A549 (cell line): ENCODE results near the gene RFLNA. TPM values are rescaled to one million over a fixed set of nuclear protein-coding genes. Genes with fewer than 3 reads are reported as not detected.

Experiments used
- ATAC-seq, 2 experiments: fragments of 200-7000 bp in 1 of 2; fragments of >200 bp in 1 of 2; cut with Nextera tagmentation in 1 of 2; cut with Tn5 transposase in 1 of 2; 3 replicates each; pipeline versions ENCODE4 v1.8.0 to v1.9.1; 2018 to 2020; ENCODE audit warnings: mild to moderate bottlenecking in 1 of 2, moderate library complexity in 1 of 2
- CTCF ChIA-PET: fragments of 300-600 bp; sonication (Branson Sonifier 250); formaldehyde crosslinking; extraction: SDS; loops from one replicate; lab custom pipeline; 2021; ENCODE audit warnings: antibody characterized with exemption, inconsistent platforms; lab: Yijun Ruan, JAX
- POLR2A ChIA-PET: fragments of 350-600 bp; formaldehyde crosslinking; extraction: SDS; loops from one replicate; lab custom pipeline; 2021; ENCODE audit warnings: antibody characterized with exemption, inconsistent platforms; lab: Yijun Ruan, JAX
- DNase-seq, 2 experiments: peaks; one replicate each; pipeline versions ENCODE4 v3.0.0 to v3.0.0-alpha.2; 2011 to 2016; ENCODE audit warnings: low read depth in 1 of 2, low spot score in 1 of 2
- FAIRE-seq: peaks from 2 replicates; lab custom pipeline; 2011; peaks lifted over from hg19 to GRCh38; lab: Jason Lieb, UNC
- H3K27ac ChIP-seq, 2 experiments: fragments of >200 bp; sonication (Bioruptor Twin); formaldehyde crosslinking; 3 replicates each; pipeline ENCODE4 v1.5.1; 2016 to 2017
- H3K4me1 ChIP-seq: fragments of >200 bp; sonication (Bioruptor Twin); formaldehyde crosslinking; 3 replicates; pipeline ENCODE4 v1.6.1; 2016
- H3K4me2 ChIP-seq: fragments of >200 bp; sonication (Bioruptor Twin); formaldehyde crosslinking; 3 replicates; pipeline ENCODE4 v1.6.1; 2016
- H3K4me3 ChIP-seq: fragments of >200 bp; sonication (Bioruptor Twin); formaldehyde crosslinking; 3 replicates; pipeline ENCODE4 v1.5.1; 2016
- H3K9me3 ChIP-seq: fragments of >200 bp; sonication (Bioruptor Twin); formaldehyde crosslinking; 3 replicates; pipeline ENCODE4 v1.6.1; 2016
- ATOH8 ChIP-seq: fragments of 250-450 bp; sonication (Bioruptor Pico); IDR thresholded peaks from 2 replicates; pipeline ENCODE4 v1.5.0; 2020; ENCODE audit warnings: low read depth, mild to moderate bottlenecking, moderate library complexity
- BCL3 ChIP-seq: fragments of >200 bp; sonication (Bioruptor Twin); formaldehyde crosslinking; IDR thresholded peaks from 3 replicates; pipeline ENCODE4 v1.6.1; 2016
- CBX2 ChIP-seq: fragments of 200-600 bp; sonication (generic); IDR thresholded peaks from 2 replicates; pipeline ENCODE4 v1.6.1; 2016; ENCODE audit warnings: low read depth, mild to moderate bottlenecking, borderline replicate concordance
- CBX8 ChIP-seq: fragments of 200-600 bp; sonication (generic); IDR thresholded peaks from 2 replicates; pipeline ENCODE4 v1.6.1; 2016
- CHD2 ChIP-seq: fragments of 150-350 bp; IDR thresholded peaks from 2 replicates; pipeline ENCODE4 v1.6.1; 2014; ENCODE audit warnings: low read length; ENCODE audit not compliant: partially characterized antibody
- CHD4 ChIP-seq: fragments of 200-600 bp; sonication (generic); IDR thresholded peaks from 2 replicates; pipeline ENCODE4 v1.6.1; 2016; ENCODE audit warnings: antibody characterized with exemption, mild to moderate bottlenecking, borderline replicate concordance
- CTCF ChIP-seq: fragments of >200 bp; sonication (Bioruptor Twin); formaldehyde crosslinking; IDR thresholded peaks from 3 replicates; pipeline ENCODE4 v1.5.1; 2016
- HDAC2 ChIP-seq: fragments of 200-600 bp; sonication (generic); IDR thresholded peaks from 2 replicates; pipeline ENCODE4 v1.6.1; 2016
- HES2 ChIP-seq: fragments of >200 bp; sonication (Bioruptor Twin); formaldehyde crosslinking; IDR thresholded peaks from 2 replicates; pipeline ENCODE4 v1.6.1; 2016
- HMGXB4 ChIP-seq: fragments of 250-450 bp; sonication (Bioruptor Pico); IDR thresholded peaks from 2 replicates; pipeline ENCODE4 v1.5.0; 2021; ENCODE audit warnings: mild to moderate bottlenecking, moderate library complexity, borderline replicate concordance
- HOXB5 ChIP-seq: fragments of 250-450 bp; sonication (Bioruptor Pico); IDR thresholded peaks from 2 replicates; pipeline ENCODE4 v1.5.0; 2020; ENCODE audit warnings: mild to moderate bottlenecking, moderate library complexity
- KDM1A ChIP-seq: fragments of 200-600 bp; sonication (generic); IDR thresholded peaks from 2 replicates; pipeline ENCODE4 v1.6.1; 2016; ENCODE audit warnings: low read depth, mild to moderate bottlenecking
- MAFK ChIP-seq: fragments of 450-650 bp; IDR thresholded peaks from 2 replicates; pipeline ENCODE4 v1.6.1; 2014; ENCODE audit not compliant: partially characterized antibody
- NR3C1 ChIP-seq: fragments of >200 bp; sonication (Bioruptor Twin); formaldehyde crosslinking; IDR thresholded peaks from 3 replicates; pipeline ENCODE4 v1.6.1; 2017
- POLR2AphosphoS2 ChIP-seq: conservative IDR thresholded peaks from 2 replicates; pipeline ENCODE4 v1.6.1; 2012; ENCODE audit warnings: low read length, improper control_type of control experiment, inconsistent platforms
- RAD21 ChIP-seq, 2 experiments: fragments of >200 bp in 1 of 2; sonication (Bioruptor Twin) in 1 of 2; formaldehyde crosslinking in 1 of 2; IDR thresholded peaks in 1 of 2; conservative IDR thresholded peaks in 1 of 2; 2 replicates in 1 of 2; 3 replicates in 1 of 2; pipeline ENCODE4 v1.6.1; 2012 to 2018; ENCODE audit warnings: inconsistent platforms in 1 of 2
- RARB ChIP-seq: fragments of 250-450 bp; sonication (Bioruptor Pico); IDR thresholded peaks from 2 replicates; pipeline ENCODE4 v1.8.0; 2021; ENCODE audit warnings: mild to moderate bottlenecking, moderate library complexity
- RNF2 ChIP-seq: fragments of 200-600 bp; sonication (generic); IDR thresholded peaks from 2 replicates; pipeline ENCODE4 v1.6.1; 2016; ENCODE audit warnings: low read depth, mild to moderate bottlenecking, antibody characterized with exemption, moderate library complexity, borderline replicate concordance
- SREBF2 ChIP-seq: fragments of 450-650 bp; IDR thresholded peaks from 2 replicates; pipeline ENCODE4 v1.6.1; 2014; ENCODE audit warnings: mild to moderate bottlenecking, moderate library complexity
- TFCP2L1 ChIP-seq: fragments of 250-450 bp; sonication (Bioruptor Pico); IDR thresholded peaks from 2 replicates; pipeline ENCODE4 v1.5.0; 2021; ENCODE audit warnings: mild to moderate bottlenecking
- ZC3H11A ChIP-seq: fragments of 450-650 bp; IDR thresholded peaks from 2 replicates; pipeline ENCODE4 v1.6.1; 2014; ENCODE audit warnings: antibody characterized with exemption, mild to moderate bottlenecking
- ZFP36 ChIP-seq: fragments of 450-650 bp; IDR thresholded peaks from 2 replicates; pipeline ENCODE4 v1.6.1; 2014; ENCODE audit warnings: borderline replicate concordance; ENCODE audit not compliant: partially characterized antibody
- ZNF302 ChIP-seq: fragments of 250-450 bp; sonication (Bioruptor Pico); IDR thresholded peaks from 2 replicates; pipeline ENCODE4 v1.9.0; 2021; ENCODE audit warnings: inconsistent platforms, mild to moderate bottlenecking, moderate library complexity
- WGBS: methylation state at CpG from one replicate; pipeline ENCODE4 v1.1.6; 2017; ENCODE audit errors: missing lambda C conversion rate; 5-methylcytosine and 5-hydroxymethylcytosine counted together
- polyA plus RNA-seq, 4 experiments: library from polyadenylated mRNA; depleted of rRNA in 3 of 4; stranded (reverse); fragments of >200 nt; fragmentation: RNase III in 1 of 4; extraction: RNeasy Plus Mini Kit Qiagen cat#74134 plus additional on column Dnase treatment in 1 of 4; gene quantifications; 2 replicates in 3 of 4; 3 replicates in 1 of 4; pipeline ENCODE4 v1.2.3, GENCODE V29; 2011 to 2017

The RFLNA gene
- polyA plus RNA-seq, 2 of the 4 experiments (the other 2 are of a cell fraction): not detected

GRCh38 chr12:124297389-124297788, 2.5 kb downstream of the RFLNA start:
- peaks cover 7% of the 10 kb centered on the region; the same call in 1 of the 3 replicates for H3K4me1 ChIP-seq
- H3K4me3 ChIP-seq: no peak overlapping the region
- H3K4me2 ChIP-seq: no peak overlapping the region
- ChIA-PET CTCF (interaction anchor here (0.6 to 1.1 kb wide), 4 partner anchors 19 to 252 kb away, joined by 3 read pairs; no protein-coding TSS in a partner anchor), POLR2A (no interaction called here)
- ATAC-seq (no peak), FAIRE-seq (no peak)
- no peaks in the 10 kb centered on the region for H3K9me3 ChIP-seq
- H3K27ac ChIP-seq: no peak overlapping the region
- TF ChIP-seq CTCF (no peak), HDAC2 (no peak), RNF2 (no peak), POLR2AphosphoS2 (no peak), MAFK (no peak), ZNF302 (no peak), HES2 (no peak), RARB (CRISPR knock-in tag) (no peak), KDM1A (no peak), TFCP2L1 (CRISPR knock-in tag) (no peak)
- TF ChIP-seq, all 56 proteins: peak for 0
- DNase-seq: no peak
- 58% methylated on average over 4 of the region's 4 CpGs for WGBS

GRCh38 chr12:124297856-124298255, 3.0 kb downstream of the RFLNA start:
- FAIRE-seq (no peak), ATAC-seq (no peak), DNase-seq (no peak)
- TF ChIP-seq ZC3H11A (no peak), ATOH8 (CRISPR knock-in tag) (no peak), CHD4 (no peak), CHD2 (no peak), BCL3 (no peak), ZFP36 (no peak)
- POLR2A ChIA-PET: no interaction called here
- Histone ChIP-seq H3K4me3 (no peak overlapping the region), H3K4me2 (no peak overlapping the region), H3K9me3 (no peaks in the 10 kb centered on the region), H3K4me1 (peaks cover 7% of the 10 kb centered on the region; the same call in 1 of the 3 replicates), H3K27ac (no peak overlapping the region)
- CTCF ChIA-PET: interaction anchor here (0.7 to 1.6 kb wide), 4 partner anchors 47 to 265 kb away, joined by 3 to 4 read pairs (median 3); no protein-coding TSS in a partner anchor
- WGBS: 46% methylated on average over 14 of the region's 19 CpGs

- Histone ChIP-seq H3K9me3 (no peaks in the 10 kb centered on the region), H3K4me1 (peaks cover 7% of the 10 kb centered on the region; the same call in 1 of the 3 replicates), H3K4me2 (no peak overlapping the region), H3K27ac (no peak overlapping the region), H3K4me3 (no peak overlapping the region)
- CTCF ChIA-PET: interaction anchor here (0.7 to 2.2 kb wide), 6 partner anchors 13 to 266 kb away, joined by 3 to 6 read pairs (median 4); no protein-coding TSS in a partner anchor
- no peak for ATAC-seq
- WGBS: 65% methylated on average over 10 of the region's 10 CpGs
- no peak for FAIRE-seq
- DNase-seq: no peak
- POLR2A ChIA-PET: no interaction called here
- TF ChIP-seq NR3C1 (no peak), CTCF (no peak), KDM1A (no peak), CHD2 (no peak), SREBF2 (no peak), ZFP36 (no peak), HOXB5 (CRISPR knock-in tag) (no peak), HMGXB4 (CRISPR knock-in tag) (no peak), CBX2 (no peak), RAD21 (conservative IDR thresholded peaks at IDR 0.05 in 1 of 2, IDR thresholded peaks at IDR 0.05 in 1 of 2) (no peak), CBX8 (no peak), POLR2AphosphoS2 (no peak), TFCP2L1 (CRISPR knock-in tag) (no peak)
Observed at GRCh38 chr12:124298685-124299410, 4.0 kb downstream of the RFLNA start.
